Stimulated activated CD4-positive, alpha-beta T cell treated with anti-CD3 and anti-CD28 coated beads, TNF-alpha, amount 100 ng/mL, for 48 hours (primary cell): ENCODE data around the gene CGB8.

Experiments
- DNase-seq, 3 donors: peaks; one replicate each; pipeline ENCODE4 v3.0.0-alpha.2; 2020; ENCODE audit warnings: low read depth in 3 of 3

CGB8 gene

DNA sequence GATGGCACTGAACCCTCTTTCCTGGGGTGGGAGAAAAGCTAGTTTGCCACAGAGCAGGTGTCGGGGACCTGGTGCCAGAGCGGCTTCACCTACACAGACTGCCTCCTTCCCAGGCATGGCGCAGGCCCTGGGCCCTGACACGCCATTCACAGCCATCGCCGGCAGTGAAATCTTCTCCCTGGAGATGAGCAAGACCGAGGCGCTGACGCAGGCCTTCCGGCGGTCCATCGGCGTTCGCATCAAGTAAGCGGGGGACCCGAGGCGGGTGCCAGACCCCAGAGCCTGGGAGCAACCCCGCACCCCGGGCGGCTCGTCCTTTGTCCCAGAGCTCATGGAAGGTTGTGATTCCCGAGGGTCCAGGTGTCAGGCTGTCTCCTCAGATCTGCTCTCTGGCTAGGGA, 42.0 kb downstream of the CGB8 start:
- no peak for DNase-seq

DNA sequence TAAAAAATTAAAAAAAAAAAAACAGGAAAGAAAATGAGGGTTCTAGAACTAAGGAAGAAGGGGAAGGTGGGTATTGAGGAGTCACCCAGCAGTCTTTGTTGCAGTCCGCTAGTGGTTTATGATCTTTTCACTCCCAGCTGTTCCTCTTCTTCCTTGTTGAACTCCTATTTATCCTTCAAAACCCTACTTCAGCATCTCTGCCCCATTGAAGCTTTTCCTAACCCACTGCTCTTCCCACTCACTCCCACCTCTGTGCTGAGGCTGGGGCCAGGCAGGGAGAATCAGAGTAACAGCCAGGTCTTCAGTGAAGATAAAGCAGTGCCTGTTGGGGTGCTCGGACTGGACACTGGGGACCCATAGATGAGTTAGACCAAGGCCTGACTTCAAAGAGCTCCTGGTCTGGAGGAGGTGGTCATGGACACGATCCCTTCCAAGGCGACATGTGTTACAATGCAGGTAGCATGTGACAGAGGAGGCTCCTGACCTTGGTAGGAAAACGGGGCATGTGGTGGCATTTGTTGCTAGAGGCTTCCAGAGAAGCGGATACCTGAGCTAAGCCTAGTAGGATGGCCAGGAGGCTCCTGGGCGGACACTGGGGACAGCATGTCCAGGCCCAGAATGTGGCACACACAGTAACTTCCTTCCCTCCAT, 43.8 kb downstream of the CGB8 start:
- no peak for DNase-seq

DNA sequence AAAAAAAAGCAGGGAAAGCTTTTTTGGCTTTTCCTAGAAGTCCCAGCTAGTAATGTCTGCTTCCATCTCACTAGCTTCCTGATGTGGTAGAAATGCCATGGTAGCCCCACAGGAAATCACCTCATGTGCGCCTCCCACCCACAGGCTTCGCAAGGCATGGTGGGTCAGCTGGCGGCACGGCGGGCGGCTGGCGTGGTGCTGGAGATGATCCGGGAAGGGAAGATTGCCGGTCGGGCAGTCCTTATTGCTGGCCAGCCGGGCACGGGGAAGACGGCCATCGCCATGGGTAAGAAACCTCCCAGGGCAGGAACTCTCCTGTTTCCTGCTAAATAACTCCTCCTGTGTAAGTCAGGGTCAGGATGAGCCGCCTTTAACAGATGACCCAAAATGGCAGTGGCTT, 44.8 kb downstream of the CGB8 start:
- DNase-seq, result no peak

DNA sequence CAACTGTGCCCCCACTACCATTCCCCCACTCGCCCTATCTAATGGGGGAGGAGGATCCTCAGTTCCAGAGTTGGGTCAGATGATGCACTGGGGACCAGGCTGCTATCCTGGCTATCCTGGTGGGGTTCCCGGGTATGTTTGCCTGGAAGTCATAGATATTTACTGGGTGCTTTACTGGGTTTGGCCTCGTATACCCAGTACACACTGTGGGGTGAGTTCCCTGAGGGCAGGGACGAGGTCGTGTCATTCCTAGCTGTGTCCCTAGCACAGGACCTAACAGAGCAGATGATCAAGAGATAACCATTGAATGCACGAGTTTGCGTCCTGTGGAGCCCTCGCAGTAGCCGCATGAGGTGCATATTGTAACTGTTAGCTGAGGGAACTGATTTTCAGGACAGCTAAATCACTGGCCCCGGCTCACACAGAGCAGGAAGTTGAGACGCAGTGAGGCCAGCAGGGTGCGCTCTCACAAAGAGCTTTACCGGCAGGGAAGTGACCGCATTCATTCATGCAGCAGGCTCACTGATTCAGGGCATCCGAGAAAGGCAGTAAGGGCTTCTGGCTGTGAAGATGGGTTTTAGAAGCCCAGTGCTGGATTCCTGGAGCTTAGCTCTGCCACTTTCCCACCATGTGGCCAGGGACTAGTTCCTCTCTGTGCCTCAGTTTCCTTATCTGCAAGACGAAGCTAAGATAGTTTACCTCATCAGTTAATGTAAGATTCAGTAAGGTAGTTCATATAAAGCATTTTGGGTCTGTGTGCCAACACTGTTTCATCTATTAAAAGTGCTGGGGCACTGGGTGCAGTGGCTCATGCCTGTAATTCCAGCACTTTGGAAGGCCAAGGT, 49.2 kb downstream of the CGB8 start:
- DNase-seq, result peak; percentile 38 to 72 (median 47)

DNA sequence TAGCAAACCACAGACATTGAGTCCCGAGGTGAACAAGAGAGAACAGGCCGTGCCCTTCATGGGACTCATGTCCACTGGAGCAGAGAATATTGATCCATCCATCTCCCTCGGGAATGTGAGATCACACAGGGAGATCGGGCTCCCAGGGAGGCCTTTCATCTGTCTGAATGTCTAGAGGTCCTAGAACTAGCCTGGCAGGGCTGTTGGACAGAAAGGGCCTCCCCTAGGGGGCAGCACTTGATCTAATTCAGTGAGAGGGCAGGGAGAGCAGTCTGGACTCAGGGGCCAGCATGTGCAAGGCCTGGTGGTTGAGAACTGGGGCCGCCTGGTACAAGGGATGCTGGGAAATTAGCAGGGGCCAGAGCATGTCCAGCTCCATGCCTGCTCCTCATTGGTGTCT, 50.9 kb downstream of the CGB8 start:
- peak in 1 of 3 donors; percentile 59 for DNase-seq
